Loucy (cell line): Measurements from ENCODE around the gene STAT4.

Experiments
- H2AFZ ChIP-seq: fragments of 200-600 bp; sonication (generic); 2 replicates; pipeline ENCODE4 v1.6.0; 2016; ENCODE audit warnings: antibody characterized with exemption, mild to moderate bottlenecking, low read length, moderate library complexity
- H3F3A ChIP-seq: fragments of 200-600 bp; 2 replicates; pipeline ENCODE4 v1.6.0; 2016; ENCODE audit warnings: antibody characterized with exemption, low read depth, mild to moderate bottlenecking
- H3K27me3 ChIP-seq: fragments of 200-600 bp; sonication (generic); 2 replicates; pipeline ENCODE4 v1.6.1; 2014; ENCODE audit warnings: low read length, mild to moderate bottlenecking; ENCODE audit not compliant: insufficient read depth, poor library complexity, severe bottlenecking
- H3K36me3 ChIP-seq: fragments of 200-600 bp; sonication (generic); 2 replicates; pipeline ENCODE4 v1.6.1; 2016; ENCODE audit warnings: low read length; ENCODE audit not compliant: insufficient read depth
- H3K4me1 ChIP-seq: fragments of 200-600 bp; sonication (generic); 2 replicates; pipeline ENCODE4 v1.5.1; 2014; ENCODE audit warnings: low read length, mild to moderate bottlenecking; ENCODE audit not compliant: insufficient read depth, poor library complexity, severe bottlenecking
- H3K4me2 ChIP-seq: fragments of 200-600 bp; sonication (generic); 2 replicates; pipeline ENCODE4 v1.6.0; 2014; ENCODE audit warnings: antibody characterized with exemption, low read length, low read depth, mild to moderate bottlenecking; ENCODE audit not compliant: poor library complexity, severe bottlenecking
- H3K4me3 ChIP-seq: fragments of 200-600 bp; sonication (generic); 2 replicates; pipeline ENCODE4 v1.5.1; 2014; ENCODE audit warnings: low read length, mild to moderate bottlenecking, mixed read lengths; ENCODE audit not compliant: poor library complexity, severe bottlenecking
- H3K79me2 ChIP-seq: fragments of 200-600 bp; sonication (generic); 2 replicates; pipeline ENCODE4 v1.6.1; 2014; ENCODE audit warnings: low read length; ENCODE audit not compliant: insufficient read depth
- H3K9ac ChIP-seq: fragments of 200-600 bp; sonication (generic); 2 replicates; pipeline ENCODE4 v1.6.0; 2014; ENCODE audit warnings: mild to moderate bottlenecking, low read depth, low read length, moderate library complexity; ENCODE audit not compliant: poor library complexity, severe bottlenecking
- H3K9me2 ChIP-seq: fragments of 200-600 bp; sonication (generic); replicated peaks from 2 replicates; pipeline ENCODE4 v1.6.1; 2016; ENCODE audit warnings: low read depth, low read length, mixed read lengths
- H3K9me3 ChIP-seq: fragments of 200-600 bp; sonication (generic); 2 replicates; pipeline ENCODE4 v1.6.1; 2014; ENCODE audit warnings: mild to moderate bottlenecking, antibody characterized with exemption, low read length, low read depth; ENCODE audit not compliant: insufficient read depth
- H4K20me1 ChIP-seq: fragments of 200-600 bp; sonication (generic); 2 replicates; pipeline ENCODE4 v1.6.0; 2014; ENCODE audit warnings: antibody characterized with exemption, low read length, mild to moderate bottlenecking; ENCODE audit not compliant: insufficient read depth, poor library complexity, severe bottlenecking
- CTCF ChIP-seq: fragments of 200-600 bp; sonication (generic); conservative IDR thresholded peaks from 2 replicates; pipeline ENCODE4 v1.5.1; 2014; ENCODE audit warnings: mild to moderate bottlenecking, antibody characterized with exemption, low read length
- EZH2phosphoT487 ChIP-seq: fragments of 200-600 bp; IDR thresholded peaks from 2 replicates; pipeline ENCODE4 v1.6.1; 2018; ENCODE audit warnings: antibody characterized with exemption, mild to moderate bottlenecking, moderate library complexity, borderline replicate concordance

STAT4 gene

GRCh38 chr2:191051177-191051576 is 99.6 kb downstream of the STAT4 start:
- no peaks in the 10 kb centered on the region; the same call in 1 of the 2 replicates for H3F3A ChIP-seq
- H2AFZ ChIP-seq: no peak overlapping the region
- H3K9me2 ChIP-seq: no peaks in the 10 kb centered on the region
- no peak for TF ChIP-seq CTCF
- no peak for TF ChIP-seq EZH2phosphoT487
- no peak overlapping the region for H3K9ac ChIP-seq
- no peaks in the 10 kb centered on the region for H3K9me3 ChIP-seq
- no peaks in the 10 kb centered on the region for H3K36me3 ChIP-seq
- no peak overlapping the region for H3K4me3 ChIP-seq
- H3K4me1 ChIP-seq: peaks cover 12% of the 10 kb centered on the region
- no peaks in the 10 kb centered on the region for H3K79me2 ChIP-seq
- H3K27me3 ChIP-seq: no peaks in the 10 kb centered on the region
- H4K20me1 ChIP-seq: no peaks in the 10 kb centered on the region
- H3K4me2 ChIP-seq: no peak overlapping the region

DNA sequence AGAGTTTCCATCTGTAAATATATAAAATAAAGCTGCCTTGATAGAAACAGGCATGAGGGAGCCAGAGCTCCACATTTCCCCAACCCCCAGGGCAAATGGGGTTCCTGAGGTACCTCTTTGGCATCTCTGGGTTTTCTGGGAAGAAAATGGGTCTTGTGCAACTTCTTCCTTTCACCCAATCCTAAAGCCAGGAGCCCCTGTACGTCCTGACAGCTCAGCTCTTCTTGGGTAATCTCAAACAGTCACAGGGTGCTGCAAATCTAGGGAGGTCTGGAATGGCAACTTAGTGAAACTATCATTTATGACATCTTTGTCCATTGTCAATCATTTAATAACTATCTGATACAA is 100.2 kb downstream of the STAT4 start:
- no peaks in the 10 kb centered on the region for H3K36me3 ChIP-seq
- H4K20me1 ChIP-seq: no peaks in the 10 kb centered on the region
- H3K9me3 ChIP-seq: no peaks in the 10 kb centered on the region
- H3K9me2 ChIP-seq: no peaks in the 10 kb centered on the region
- H3K79me2 ChIP-seq: no peaks in the 10 kb centered on the region
- H3K27me3 ChIP-seq: no peaks in the 10 kb centered on the region
- H3K4me2 ChIP-seq: no peak overlapping the region
- H3K4me1 ChIP-seq: peaks cover 6% of the 10 kb centered on the region
- H3K4me3 ChIP-seq: no peak overlapping the region
- no peak overlapping the region for H3K9ac ChIP-seq
- no peak for TF ChIP-seq EZH2phosphoT487
- no peak for TF ChIP-seq CTCF
- H3F3A ChIP-seq: no peaks in the 10 kb centered on the region; the same call in 1 of the 2 replicates
- H2AFZ ChIP-seq: no peak overlapping the region

DNA sequence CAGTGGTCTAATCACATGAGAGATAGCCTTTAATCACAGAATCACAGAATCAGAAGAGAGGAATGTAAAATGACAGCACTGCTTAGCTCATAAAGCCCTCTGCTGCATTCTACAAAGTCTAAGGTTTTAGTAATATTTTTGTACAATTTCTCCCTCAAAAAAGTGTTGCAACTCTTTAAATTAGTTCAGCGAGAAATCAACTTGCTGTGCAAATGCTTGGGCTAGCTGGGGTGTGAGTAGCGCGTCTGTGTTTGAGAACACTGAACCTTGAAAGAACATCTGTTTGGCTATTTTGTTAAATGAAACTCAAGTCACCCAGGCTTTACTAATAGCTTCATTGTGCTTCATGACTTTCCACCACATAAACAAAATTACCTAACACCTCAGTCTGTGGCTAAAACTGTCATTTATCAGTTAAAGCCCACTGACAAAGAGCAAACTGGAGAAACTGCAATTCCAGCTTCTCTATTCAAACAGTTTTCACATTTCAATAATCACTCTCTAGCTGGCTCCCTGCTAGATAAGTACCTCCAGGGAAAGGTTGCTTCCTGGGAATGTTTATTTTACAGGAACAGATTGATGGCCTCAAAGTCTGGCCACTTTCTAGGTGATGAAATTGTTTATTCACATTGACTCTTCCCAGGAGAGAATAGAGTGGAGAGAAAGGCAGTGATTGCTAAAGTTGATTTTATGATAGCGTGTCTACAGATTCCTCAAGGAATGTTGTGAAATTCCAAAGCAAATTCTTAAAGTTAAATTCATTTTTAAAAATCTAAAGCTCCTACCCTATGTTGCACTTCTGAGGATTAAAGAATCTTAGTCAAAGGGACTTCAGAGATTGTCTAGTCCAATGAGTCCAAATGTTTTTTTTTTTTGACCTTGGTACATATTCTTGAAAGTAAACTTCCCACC is 100.8 kb downstream of the STAT4 start:
- Histone ChIP-seq H3K4me3 (no peak overlapping the region), H3K9me2 (no peaks in the 10 kb centered on the region), H3F3A (no peaks in the 10 kb centered on the region; the same call in 1 of the 2 replicates), H2AFZ (no peak overlapping the region), H3K27me3 (no peaks in the 10 kb centered on the region), H3K4me2 (no peak overlapping the region), H3K79me2 (no peaks in the 10 kb centered on the region), H3K36me3 (no peaks in the 10 kb centered on the region), H4K20me1 (no peaks in the 10 kb centered on the region), H3K9me3 (no peaks in the 10 kb centered on the region), H3K4me1 (peaks cover 6% of the 10 kb centered on the region), H3K9ac (no peak overlapping the region)
- TF ChIP-seq CTCF: no peak
- TF ChIP-seq EZH2phosphoT487: no peak
